Measurements from ENCODE around the gene G6PC1.
"Not testable (repeated sequence)": the region's sequence is repeated elsewhere in the genome, so short reads cannot be mapped to it uniquely, and the experiment has no call there.

- TF ChIP-seq ESRRA (CRISPR knock-in tag; IDR thresholded peaks at IDR 0.05; ENCODE audit: borderline replicate concordance); HMGA2 (CRISPR knock-in tag; IDR thresholded peaks at IDR 0.05); ZNF317 (CRISPR knock-in tag; IDR thresholded peaks at IDR 0.05; ENCODE audit: borderline replicate concordance, low read depth); KAT7 (CRISPR knock-in tag; IDR thresholded peaks at IDR 0.05; ENCODE audit: borderline replicate concordance); TCF7 (CRISPR knock-in tag; IDR thresholded peaks at IDR 0.05; ENCODE audit: low read depth); USF2 (CRISPR knock-in tag; IDR thresholded peaks at IDR 0.05); NR2C2 (CRISPR knock-in tag; IDR thresholded peaks at IDR 0.05): not testable (repeated sequence)
- TF ChIP-seq, protein P1, sequence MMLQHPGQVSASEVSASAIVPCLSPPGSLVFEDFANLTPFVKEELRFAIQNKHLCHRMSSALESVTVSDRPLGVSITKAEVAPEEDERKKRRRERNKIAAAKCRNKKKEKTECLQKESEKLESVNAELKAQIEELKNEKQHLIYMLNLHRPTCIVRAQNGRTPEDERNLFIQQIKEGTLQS (CRISPR knock-in tag; conservative IDR thresholded peaks at IDR 0.05) = not testable (repeated sequence)
- TF ChIP-seq, protein P2, sequence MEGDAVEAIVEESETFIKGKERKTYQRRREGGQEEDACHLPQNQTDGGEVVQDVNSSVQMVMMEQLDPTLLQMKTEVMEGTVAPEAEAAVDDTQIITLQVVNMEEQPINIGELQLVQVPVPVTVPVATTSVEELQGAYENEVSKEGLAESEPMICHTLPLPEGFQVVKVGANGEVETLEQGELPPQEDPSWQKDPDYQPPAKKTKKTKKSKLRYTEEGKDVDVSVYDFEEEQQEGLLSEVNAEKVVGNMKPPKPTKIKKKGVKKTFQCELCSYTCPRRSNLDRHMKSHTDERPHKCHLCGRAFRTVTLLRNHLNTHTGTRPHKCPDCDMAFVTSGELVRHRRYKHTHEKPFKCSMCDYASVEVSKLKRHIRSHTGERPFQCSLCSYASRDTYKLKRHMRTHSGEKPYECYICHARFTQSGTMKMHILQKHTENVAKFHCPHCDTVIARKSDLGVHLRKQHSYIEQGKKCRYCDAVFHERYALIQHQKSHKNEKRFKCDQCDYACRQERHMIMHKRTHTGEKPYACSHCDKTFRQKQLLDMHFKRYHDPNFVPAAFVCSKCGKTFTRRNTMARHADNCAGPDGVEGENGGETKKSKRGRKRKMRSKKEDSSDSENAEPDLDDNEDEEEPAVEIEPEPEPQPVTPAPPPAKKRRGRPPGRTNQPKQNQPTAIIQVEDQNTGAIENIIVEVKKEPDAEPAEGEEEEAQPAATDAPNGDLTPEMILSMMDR (IDR thresholded peaks at IDR 0.05) = not testable (repeated sequence)
- TF ChIP-seq, protein P3, sequence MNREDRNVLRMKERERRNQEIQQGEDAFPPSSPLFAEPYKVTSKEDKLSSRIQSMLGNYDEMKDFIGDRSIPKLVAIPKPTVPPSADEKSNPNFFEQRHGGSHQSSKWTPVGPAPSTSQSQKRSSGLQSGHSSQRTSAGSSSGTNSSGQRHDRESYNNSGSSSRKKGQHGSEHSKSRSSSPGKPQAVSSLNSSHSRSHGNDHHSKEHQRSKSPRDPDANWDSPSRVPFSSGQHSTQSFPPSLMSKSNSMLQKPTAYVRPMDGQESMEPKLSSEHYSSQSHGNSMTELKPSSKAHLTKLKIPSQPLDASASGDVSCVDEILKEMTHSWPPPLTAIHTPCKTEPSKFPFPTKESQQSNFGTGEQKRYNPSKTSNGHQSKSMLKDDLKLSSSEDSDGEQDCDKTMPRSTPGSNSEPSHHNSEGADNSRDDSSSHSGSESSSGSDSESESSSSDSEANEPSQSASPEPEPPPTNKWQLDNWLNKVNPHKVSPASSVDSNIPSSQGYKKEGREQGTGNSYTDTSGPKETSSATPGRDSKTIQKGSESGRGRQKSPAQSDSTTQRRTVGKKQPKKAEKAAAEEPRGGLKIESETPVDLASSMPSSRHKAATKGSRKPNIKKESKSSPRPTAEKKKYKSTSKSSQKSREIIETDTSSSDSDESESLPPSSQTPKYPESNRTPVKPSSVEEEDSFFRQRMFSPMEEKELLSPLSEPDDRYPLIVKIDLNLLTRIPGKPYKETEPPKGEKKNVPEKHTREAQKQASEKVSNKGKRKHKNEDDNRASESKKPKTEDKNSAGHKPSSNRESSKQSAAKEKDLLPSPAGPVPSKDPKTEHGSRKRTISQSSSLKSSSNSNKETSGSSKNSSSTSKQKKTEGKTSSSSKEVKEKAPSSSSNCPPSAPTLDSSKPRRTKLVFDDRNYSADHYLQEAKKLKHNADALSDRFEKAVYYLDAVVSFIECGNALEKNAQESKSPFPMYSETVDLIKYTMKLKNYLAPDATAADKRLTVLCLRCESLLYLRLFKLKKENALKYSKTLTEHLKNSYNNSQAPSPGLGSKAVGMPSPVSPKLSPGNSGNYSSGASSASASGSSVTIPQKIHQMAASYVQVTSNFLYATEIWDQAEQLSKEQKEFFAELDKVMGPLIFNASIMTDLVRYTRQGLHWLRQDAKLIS (CRISPR knock-in tag; IDR thresholded peaks at IDR 0.05; ENCODE audit: borderline replicate concordance) = not testable (repeated sequence)
Observed at GRCh38 chr17:42916388-42917235, 16.0 kb downstream of the G6PC1 start.
